GM12878 (cell line): ENCODE measurements around the gene VDR. TPM values are rescaled to one million over a fixed set of nuclear protein-coding genes. Genes with fewer than 3 reads are reported as not detected.

Source experiments
- ASH2L ChIP-seq: fragments of 300-600, 200-600 bp; sonication (generic); IDR thresholded peaks from 2 replicates; pipeline ENCODE4 v1.6.1; 2017; ENCODE audit warnings: low read depth, mild to moderate bottlenecking, borderline replicate concordance
- EP300 ChIP-seq, 2 experiments: fragments of 150-350 bp in 1 of 2; IDR thresholded peaks; 2 replicates each; pipeline ENCODE4 v1.6.1; 2011 to 2012; ENCODE audit warnings: low read depth in 2 of 2, low read length in 2 of 2, borderline replicate concordance in 1 of 2, improper control_type of control experiment in 1 of 2, inconsistent platforms in 1 of 2; ENCODE audit not compliant: control insufficient read depth in 1 of 2
- HCFC1 ChIP-seq: fragments of 150-350 bp; IDR thresholded peaks from 2 replicates; pipeline ENCODE4 v1.6.1; 2014; ENCODE audit warnings: low read length
- HDGF ChIP-seq: fragments of 450-650 bp; IDR thresholded peaks from 2 replicates; pipeline ENCODE4 v1.6.1; 2016; ENCODE audit warnings: antibody characterized with exemption
- IRF4 ChIP-seq: IDR thresholded peaks from 2 replicates; pipeline ENCODE4 v1.6.1; 2011; ENCODE audit warnings: low read depth, low read length
- KLF5 ChIP-seq: fragments of 450-650 bp; IDR thresholded peaks from 2 replicates; pipeline ENCODE4 v1.6.1; 2014; ENCODE audit warnings: mild to moderate bottlenecking; ENCODE audit not compliant: partially characterized antibody
- MTA2 ChIP-seq: fragments of 450-650 bp; IDR thresholded peaks from 2 replicates; pipeline ENCODE4 v1.6.1; 2016; ENCODE audit warnings: low read depth, mild to moderate bottlenecking, moderate library complexity
- NFIC ChIP-seq: IDR thresholded peaks from 2 replicates; pipeline ENCODE4 v1.6.1; 2012; ENCODE audit warnings: low read depth, mild to moderate bottlenecking, inconsistent platforms, low read length, moderate library complexity
- NFYB ChIP-seq: IDR thresholded peaks from 2 replicates; pipeline ENCODE4 v1.6.1; 2011; ENCODE audit warnings: low read depth, mild to moderate bottlenecking, low read length, improper control_type of control experiment, moderate library complexity; ENCODE audit not compliant: insufficient read depth
- PML ChIP-seq: IDR thresholded peaks from 2 replicates; pipeline ENCODE4 v1.6.1; 2012; ENCODE audit warnings: low read length, inconsistent platforms
- POLR2AphosphoS5 ChIP-seq: IDR thresholded peaks from 2 replicates; pipeline ENCODE4 v1.6.1; 2011; ENCODE audit warnings: mild to moderate bottlenecking, low read length, inconsistent platforms
- SREBF2 ChIP-seq: IDR thresholded peaks from 2 replicates; pipeline ENCODE4 v1.6.1; 2012; ENCODE audit warnings: mild to moderate bottlenecking, low read length
- SRF ChIP-seq, 2 experiments: IDR thresholded peaks; 2 replicates each; pipeline ENCODE4 v1.6.1; 2011; ENCODE audit warnings: low read depth in 2 of 2, low read length in 2 of 2, mild to moderate bottlenecking in 1 of 2, moderate library complexity in 1 of 2
- ZNF274 ChIP-seq: IDR thresholded peaks from one replicate; pipeline ENCODE4 v1.8.0; 2011; ENCODE audit not compliant: insufficient read length, insufficient read depth
- ZNF687 ChIP-seq: fragments of 450-650 bp; IDR thresholded peaks from 2 replicates; pipeline ENCODE4 v1.6.1; 2017; ENCODE audit warnings: mild to moderate bottlenecking, moderate library complexity
- ZZZ3 ChIP-seq: IDR thresholded peaks from 2 replicates; pipeline ENCODE4 v1.6.1; 2011; ENCODE audit warnings: low read depth; ENCODE audit not compliant: control insufficient read depth, insufficient read length
- polyA plus RNA-seq, 11 experiments: library from polyadenylated mRNA; depleted of rRNA in 4 of 11; unstranded in 6 of 11; stranded (reverse) in 5 of 11; fragments of >200 nt; fragmentation: Nextera tagmentation in 4 of 11; fragmentation: Illumina TruSeq in 1 of 11; extraction: Ambion mirVana in 4 of 11; extraction: Trizol in 1 of 11; gene quantifications; 1 replicate in 1 of 11; 2 replicates in 10 of 11; pipeline versions ENCODE4 v1.2.1 to v1.2.3, GENCODE V29; 2011 to 2016; ENCODE audit warnings: inconsistent platforms in 2 of 11, missing spikeins in 2 of 11, low read depth in 1 of 11
- total RNA-seq, 4 experiments: library from RNA; depleted of rRNA in 3 of 4; stranded (reverse); fragments of >200 nt in 3 of 4; fragmentation: Illumina TruSeq in 1 of 4; extraction: Trizol in 1 of 4; gene quantifications; 2 replicates each; pipeline versions ENCODE4 v1.2.1 to v1.2.3, GENCODE V29; 2013 to 2021

The VDR gene
- total and polyA plus RNA-seq, 10 of the 15 experiments (the other 5 are each of a cell fraction or from before 2014, with no cell fraction given), result 0.27 to 7.9 (median 3.0) TPM

DNA sequence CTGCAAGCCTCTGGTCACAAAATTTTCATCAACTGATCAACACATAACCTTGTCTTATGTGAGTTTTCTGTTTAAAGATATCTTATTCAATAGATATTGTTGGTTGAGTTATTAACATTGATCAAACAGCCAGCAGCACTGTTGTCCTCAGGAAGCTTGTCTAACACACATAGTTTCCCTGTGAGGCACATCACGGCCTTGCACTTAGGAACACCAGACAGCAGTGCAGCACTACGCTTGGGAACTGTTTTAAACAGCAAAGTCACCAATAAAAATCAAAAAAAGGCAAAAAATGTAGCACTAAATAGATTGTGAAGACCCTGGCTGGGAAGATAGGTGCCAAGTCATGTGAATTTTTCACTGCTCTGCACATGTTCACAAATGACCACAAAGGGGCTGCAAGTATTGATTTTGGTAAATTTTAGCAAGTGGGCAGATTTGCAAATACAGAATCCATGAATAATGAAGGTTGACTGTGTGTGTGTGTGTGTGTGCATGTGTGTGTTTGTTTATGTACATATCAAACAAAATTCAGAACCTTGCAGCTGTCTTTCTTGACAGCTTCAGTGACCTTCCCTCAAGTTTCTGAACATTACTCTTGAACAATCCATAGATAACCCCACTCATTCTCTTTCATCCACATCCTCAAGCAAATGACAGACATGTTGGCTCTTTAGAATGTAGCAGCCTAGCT lies 28.9 kb downstream of the VDR start (continued):
- TF ChIP-seq ZNF687, result no peak
- no peak for TF ChIP-seq EP300 (IDR thresholded peaks at IDR 0.05; ENCODE audit: borderline replicate concordance in 1 of 2, control insufficient read depth in 1 of 2, low read depth in 2 of 2, low read length in 2 of 2)
- TF ChIP-seq MTA2, result no peak
- TF ChIP-seq ZZZ3, result no peak
- no peak for TF ChIP-seq SRF (IDR thresholded peaks at IDR 0.05; ENCODE audit: low read depth in 2 of 2, low read length in 2 of 2)
- no peak for TF ChIP-seq PML
- TF ChIP-seq KLF5, result no peak
- no peak for TF ChIP-seq NFIC
- TF ChIP-seq HCFC1, result no peak
- no peak for TF ChIP-seq HDGF
- no peak for TF ChIP-seq ASH2L
- TF ChIP-seq NFYB, result no peak
- TF ChIP-seq SREBF2, result no peak
- TF ChIP-seq ZNF274, result no peak
- no peak for TF ChIP-seq POLR2AphosphoS5
- TF ChIP-seq IRF4, result no peak
